Measurements from ENCODE around the gene RASD2.

The RASD2 gene

GRCh38 chr22:35525687-35526332 is 14.8 kb upstream of the RASD2 start:
- Mint-ChIP-seq H3K9me3 (no peaks in the 10 kb centered on the region), H3K27me3 (ENCODE audit: low read depth) (peaks cover 9% of the 10 kb centered on the region), H3K27ac (no peak overlapping the region), H3K36me3 (ENCODE audit: low read depth) (no peaks in the 10 kb centered on the region), H3K4me3 (no peak overlapping the region), H3K4me1 (ENCODE audit: low read depth) (no peaks in the 10 kb centered on the region)

DNA sequence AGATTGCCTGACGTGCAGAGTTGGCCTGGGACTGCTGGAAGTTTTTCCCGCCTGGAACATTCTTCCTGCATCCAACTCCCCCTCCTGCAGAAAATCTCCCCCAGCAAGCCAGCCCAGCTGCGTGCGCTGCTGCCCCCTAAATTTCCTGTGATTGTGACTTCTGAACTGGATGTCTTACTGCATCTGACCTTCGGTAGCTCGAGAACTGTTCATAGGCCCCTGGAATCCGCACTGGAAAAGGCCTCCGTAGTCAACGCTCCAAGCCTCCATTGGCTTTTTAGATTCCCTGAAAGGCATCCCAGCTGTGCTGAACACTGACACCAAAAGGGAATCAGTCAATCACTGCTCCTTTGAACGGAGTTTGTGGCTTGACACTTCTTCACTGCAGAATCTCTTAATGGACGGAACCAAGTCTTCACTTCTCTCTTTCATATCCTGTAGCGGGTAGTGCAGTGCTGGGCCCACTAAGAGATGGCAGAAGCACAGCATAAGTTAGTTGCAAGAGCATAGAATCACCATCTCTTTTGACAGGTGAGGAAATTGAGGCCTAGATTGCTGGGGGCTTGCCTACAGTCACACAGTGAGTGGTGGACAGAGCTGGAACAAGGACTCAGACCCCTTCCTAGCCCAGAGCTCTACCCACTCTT is 14.2 kb upstream of the RASD2 start:
- H3K4me1 Mint-ChIP-seq (ENCODE audit: low read depth), result no peaks in the 10 kb centered on the region
- H3K9me3 Mint-ChIP-seq, result no peaks in the 10 kb centered on the region
- H3K27ac Mint-ChIP-seq, result no peak overlapping the region
- H3K36me3 Mint-ChIP-seq (ENCODE audit: low read depth), result no peaks in the 10 kb centered on the region
- H3K4me3 Mint-ChIP-seq, result no peak overlapping the region
- H3K27me3 Mint-ChIP-seq (ENCODE audit: low read depth), result peaks cover 9% of the 10 kb centered on the region

DNA sequence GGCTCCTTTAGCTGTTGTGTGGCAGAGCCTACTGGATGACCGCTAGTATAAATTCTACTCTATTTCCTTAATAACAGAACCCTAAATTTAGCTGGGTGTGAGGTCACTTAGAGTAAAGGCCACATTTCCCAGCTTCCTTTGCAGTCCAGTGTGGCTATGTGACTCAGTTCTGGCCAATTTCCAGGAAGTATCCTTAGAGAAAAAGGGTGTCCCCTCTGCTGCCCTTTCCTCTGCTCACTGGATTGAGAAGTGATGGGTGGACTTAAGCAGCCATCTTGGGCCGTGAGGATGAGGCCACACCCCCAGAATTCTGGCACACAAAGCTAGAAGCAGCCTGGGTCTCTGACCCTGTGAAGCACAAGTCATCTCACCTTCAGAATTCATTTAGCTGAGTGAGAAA is 11.7 kb upstream of the RASD2 start:
- Mint-ChIP-seq H3K27ac (no peak overlapping the region), H3K4me3 (no peak overlapping the region), H3K4me1 (ENCODE audit: low read depth) (no peaks in the 10 kb centered on the region), H3K9me3 (no peaks in the 10 kb centered on the region), H3K36me3 (ENCODE audit: low read depth) (no peaks in the 10 kb centered on the region), H3K27me3 (ENCODE audit: low read depth) (no peaks in the 10 kb centered on the region)

- no peaks in the 10 kb centered on the region for H3K27me3 Mint-ChIP-seq (ENCODE audit: low read depth)
These were observed 9.9 kb upstream of the RASD2 start for GRCh38 chr22:35530700-35531099.

GRCh38 chr22:35531202-35531601 is 9.4 kb upstream of the RASD2 start:
- no peaks in the 10 kb centered on the region for H3K4me1 Mint-ChIP-seq (ENCODE audit: low read depth)
- no peaks in the 10 kb centered on the region for H3K9me3 Mint-ChIP-seq
- no peak overlapping the region for H3K4me3 Mint-ChIP-seq
- no peaks in the 10 kb centered on the region for H3K27me3 Mint-ChIP-seq (ENCODE audit: low read depth)
- H3K27ac Mint-ChIP-seq, result no peak overlapping the region
- no peaks in the 10 kb centered on the region for H3K36me3 Mint-ChIP-seq (ENCODE audit: low read depth)

More at GRCh38 chr22:35530700-35531099, 9.9 kb upstream of the RASD2 start:
- Mint-ChIP-seq H3K27ac (no peak overlapping the region), H3K9me3 (no peaks in the 10 kb centered on the region), H3K4me1 (ENCODE audit: low read depth) (no peaks in the 10 kb centered on the region), H3K4me3 (no peak overlapping the region), H3K36me3 (ENCODE audit: low read depth) (no peaks in the 10 kb centered on the region)

DNA sequence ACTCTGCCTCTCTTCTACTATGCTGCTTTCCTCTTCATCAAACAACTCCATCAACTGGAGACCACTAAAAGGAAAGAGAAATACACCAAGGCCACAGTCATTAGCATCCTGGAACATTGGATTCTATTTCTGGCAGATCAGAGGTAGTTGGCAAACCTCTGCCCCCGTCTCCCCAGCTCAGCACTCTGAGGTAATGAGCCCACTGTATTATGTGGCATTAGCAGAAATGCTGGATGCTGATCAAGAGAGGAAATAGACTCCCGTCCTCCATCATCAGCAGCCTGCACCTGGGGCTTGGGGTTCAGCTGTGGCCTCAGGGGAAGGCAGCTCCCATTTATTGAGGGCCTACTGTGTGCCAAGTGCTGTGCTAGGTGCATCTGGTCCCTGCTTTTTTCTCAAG is 9.0 kb upstream of the RASD2 start:
- H3K27me3 Mint-ChIP-seq (ENCODE audit: low read depth), result no peaks in the 10 kb centered on the region
- no peaks in the 10 kb centered on the region for H3K4me1 Mint-ChIP-seq (ENCODE audit: low read depth)
- no peaks in the 10 kb centered on the region for H3K36me3 Mint-ChIP-seq (ENCODE audit: low read depth)
- H3K27ac Mint-ChIP-seq, result no peak overlapping the region
- no peak overlapping the region for H3K4me3 Mint-ChIP-seq
- no peaks in the 10 kb centered on the region for H3K9me3 Mint-ChIP-seq

- H3K4me1 Mint-ChIP-seq (ENCODE audit: low read depth), result no peaks in the 10 kb centered on the region
- no peaks in the 10 kb centered on the region for H3K9me3 Mint-ChIP-seq
- H3K4me3 Mint-ChIP-seq, result no peak overlapping the region
- H3K27me3 Mint-ChIP-seq (ENCODE audit: low read depth), result peaks cover 6% of the 10 kb centered on the region
- no peak overlapping the region for H3K27ac Mint-ChIP-seq
- H3K36me3 Mint-ChIP-seq (ENCODE audit: low read depth), result no peaks in the 10 kb centered on the region
These were observed 7.1 kb upstream of the RASD2 start for GRCh38 chr22:35533365-35534029.

DNA sequence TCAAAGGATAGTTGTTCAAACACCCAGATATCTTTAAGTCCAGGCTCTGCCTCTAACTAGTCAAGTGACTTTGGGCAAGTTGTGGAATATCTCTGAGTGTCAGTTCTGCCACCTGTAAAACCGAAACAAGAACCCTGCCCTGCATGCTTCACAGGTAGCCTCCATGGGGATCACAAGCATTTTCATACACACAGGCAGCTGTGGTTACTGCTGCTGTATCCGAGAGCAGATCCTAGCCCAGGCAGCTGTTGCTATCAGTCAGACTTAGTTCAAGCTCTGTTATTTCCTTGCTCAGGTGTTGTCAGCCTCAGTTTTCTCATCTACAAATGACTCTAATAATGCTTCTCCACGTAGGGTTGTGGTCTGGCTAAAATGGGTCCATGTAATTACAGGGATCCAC is 6.5 kb upstream of the RASD2 start:
- H3K27ac Mint-ChIP-seq, result no peak overlapping the region
- no peaks in the 10 kb centered on the region for H3K9me3 Mint-ChIP-seq
- H3K36me3 Mint-ChIP-seq (ENCODE audit: low read depth), result no peaks in the 10 kb centered on the region
- no peaks in the 10 kb centered on the region for H3K4me1 Mint-ChIP-seq (ENCODE audit: low read depth)
- peaks cover 12% of the 10 kb centered on the region for H3K27me3 Mint-ChIP-seq (ENCODE audit: low read depth)
- no peak overlapping the region for H3K4me3 Mint-ChIP-seq

GRCh38 chr22:35537232-35537631 is 3.4 kb upstream of the RASD2 start:
- Mint-ChIP-seq H3K27ac (no peak overlapping the region), H3K36me3 (ENCODE audit: low read depth) (no peaks in the 10 kb centered on the region), H3K4me3 (no peak overlapping the region)

DNA sequence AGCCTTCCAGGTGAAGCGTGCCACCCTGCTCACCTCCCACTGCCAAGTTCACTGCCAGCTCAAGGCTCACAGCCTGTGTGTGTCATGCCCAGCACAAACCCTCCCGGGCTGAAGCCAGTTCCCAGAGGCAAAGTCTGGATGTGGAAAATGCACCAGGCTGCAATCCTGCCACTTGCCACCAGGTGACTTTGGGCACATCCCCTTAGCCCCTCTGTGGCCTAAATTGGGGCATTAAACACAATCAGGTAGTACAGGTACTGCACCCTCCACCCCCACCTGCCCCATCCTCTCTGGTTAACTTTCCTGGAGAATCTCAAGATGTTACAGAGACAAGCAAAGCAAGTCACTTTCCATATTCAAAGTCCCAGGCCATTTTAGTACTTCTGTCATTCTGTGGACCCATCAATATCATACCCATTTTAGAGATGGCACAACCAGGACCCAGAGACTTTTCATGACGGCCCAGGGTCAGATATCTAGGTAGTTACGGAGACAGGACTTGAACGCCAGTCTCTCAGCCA is 1.8 kb upstream of the RASD2 start:
- Mint-ChIP-seq H3K36me3 (ENCODE audit: low read depth) (no peaks in the 10 kb centered on the region), H3K27me3 (ENCODE audit: low read depth) (peaks cover 42% of the 10 kb centered on the region), H3K4me1 (ENCODE audit: low read depth) (peaks cover 3% of the 10 kb centered on the region), H3K27ac (no peak overlapping the region), H3K4me3 (no peak overlapping the region), H3K9me3 (no peaks in the 10 kb centered on the region)

More at GRCh38 chr22:35537232-35537631, 3.4 kb upstream of the RASD2 start:
- Mint-ChIP-seq H3K4me1 (ENCODE audit: low read depth) (peaks cover 3% of the 10 kb centered on the region), H3K9me3 (no peaks in the 10 kb centered on the region), H3K27me3 (ENCODE audit: low read depth) (peaks cover 28% of the 10 kb centered on the region)

DNA sequence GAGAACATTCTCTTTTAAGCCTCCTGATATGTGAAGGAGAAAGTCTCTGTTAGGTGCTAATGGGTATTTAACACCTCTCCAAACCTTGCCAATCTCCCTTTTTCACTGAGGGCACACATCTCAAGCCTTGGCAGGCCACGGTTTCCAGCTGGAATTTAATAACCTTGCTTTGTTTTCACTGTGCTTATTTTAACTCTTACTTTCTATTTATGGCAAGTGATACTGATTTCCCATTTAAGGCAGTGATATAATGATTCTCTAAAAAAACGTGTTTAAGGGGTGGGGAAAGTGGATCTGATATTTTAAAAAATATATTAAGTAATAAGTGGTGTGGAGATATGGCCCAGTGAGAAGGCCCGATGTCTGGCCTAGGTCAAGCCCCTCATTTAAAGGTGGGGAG is 1.1 kb upstream of the RASD2 start:
- H3K27ac Mint-ChIP-seq, result no peak overlapping the region
- H3K4me1 Mint-ChIP-seq (ENCODE audit: low read depth), result peaks cover 3% of the 10 kb centered on the region
- H3K36me3 Mint-ChIP-seq (ENCODE audit: low read depth), result no peaks in the 10 kb centered on the region
- no peaks in the 10 kb centered on the region for H3K9me3 Mint-ChIP-seq
- peak overlapping the region; percentile 59 for H3K4me3 Mint-ChIP-seq
- H3K27me3 Mint-ChIP-seq (ENCODE audit: low read depth), result peaks cover 46% of the 10 kb centered on the region

GRCh38 chr22:35539910-35540594 is 579 bp upstream of the RASD2 start:
- Mint-ChIP-seq H3K27me3 (ENCODE audit: low read depth) (peaks cover 50% of the 10 kb centered on the region), H3K4me1 (ENCODE audit: low read depth) (peaks cover 3% of the 10 kb centered on the region), H3K36me3 (ENCODE audit: low read depth) (no peaks in the 10 kb centered on the region), H3K4me3 (no peak overlapping the region), H3K27ac (no peak overlapping the region), H3K9me3 (no peaks in the 10 kb centered on the region)

DNA sequence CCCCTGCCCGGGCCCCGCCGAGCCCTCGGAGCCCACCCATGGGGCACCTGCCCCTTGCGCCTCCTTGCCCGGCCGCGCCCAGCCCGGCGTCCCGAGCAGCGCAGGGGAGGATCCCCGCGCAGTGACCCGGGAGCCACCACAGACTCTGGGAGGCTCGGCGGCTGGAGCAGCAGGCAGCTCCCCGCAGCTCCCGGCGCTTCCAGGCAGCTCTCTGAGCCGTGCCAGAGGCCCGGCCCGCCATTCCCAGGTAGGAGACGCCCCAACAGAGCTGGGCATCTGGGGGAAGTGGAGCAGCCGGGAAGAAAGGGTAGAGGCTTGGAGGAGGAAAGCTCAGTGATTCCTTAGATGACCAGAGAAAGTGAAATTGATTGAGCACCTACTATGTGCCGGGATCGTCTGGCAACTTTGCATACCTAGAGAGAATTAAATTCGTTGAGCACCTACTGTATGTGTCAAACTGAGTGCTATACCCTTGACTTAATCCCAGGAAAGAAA is 670 bp downstream of the RASD2 start:
- Mint-ChIP-seq H3K4me1 (ENCODE audit: low read depth) (peaks cover 3% of the 10 kb centered on the region), H3K27ac (no peak overlapping the region), H3K36me3 (ENCODE audit: low read depth) (no peaks in the 10 kb centered on the region), H3K9me3 (no peaks in the 10 kb centered on the region), H3K4me3 (no peak overlapping the region), H3K27me3 (ENCODE audit: low read depth) (peaks cover 50% of the 10 kb centered on the region)

GRCh38 chr22:35542157-35542938 is 1.7 kb downstream of the RASD2 start:
- peaks cover 48% of the 10 kb centered on the region for H3K27me3 Mint-ChIP-seq (ENCODE audit: low read depth)
- no peak overlapping the region for H3K27ac Mint-ChIP-seq

More at GRCh38 chr22:35542157-35542938, 1.7 kb downstream of the RASD2 start:
- H3K4me1 Mint-ChIP-seq (ENCODE audit: low read depth), result peaks cover 3% of the 10 kb centered on the region
- no peaks in the 10 kb centered on the region for H3K9me3 Mint-ChIP-seq
- H3K36me3 Mint-ChIP-seq (ENCODE audit: low read depth), result no peaks in the 10 kb centered on the region
- no peak overlapping the region for H3K4me3 Mint-ChIP-seq
